ENCODE measurements around the gene PLA2G4E. TPM values are rescaled to one million over a fixed set of nuclear protein-coding genes. Genes with fewer than 3 reads are reported as not detected.

PLA2G4E gene
- total RNA-seq, 1 donor from 2014 or later: 1.5 TPM

GRCh38 chr15:42062284-42062806 is 41.5 kb upstream of the PLA2G4E start:
- intact Hi-C loops (cut with DNase I): no loop called here
- no peaks in the 10 kb centered on the region for H3K27me3 ChIP-seq
- no peaks in the 10 kb centered on the region for H3K9me3 ChIP-seq
- ATAC-seq: no peak
- H3K4me1 ChIP-seq: peaks cover 5% of the 10 kb centered on the region
- DNase-seq: no peak
- H3K27ac ChIP-seq: no peak overlapping the region
- no peaks in the 10 kb centered on the region for H3K36me3 ChIP-seq
- TF ChIP-seq CTCF (IDR thresholded peaks at IDR 0.05): no peak
- no peak overlapping the region for H3K4me3 ChIP-seq

- Histone ChIP-seq H3K36me3 (no peaks in the 10 kb centered on the region), H3K4me3 (no peak overlapping the region), H3K4me1 (peaks cover 13% of the 10 kb centered on the region), H3K27me3 (no peaks in the 10 kb centered on the region), H3K9me3 (no peaks in the 10 kb centered on the region), H3K27ac (no peak overlapping the region)
- ATAC-seq (no peak), DNase-seq (no peak)
- intact Hi-C loops (cut with DNase I): no loop called here
- no peak for TF ChIP-seq CTCF (IDR thresholded peaks at IDR 0.05)
These were observed 40.0 kb upstream of the PLA2G4E start for GRCh38 chr15:42060797-42061196.

- no peaks in the 10 kb centered on the region for H3K9me3 ChIP-seq
- H3K36me3 ChIP-seq: no peaks in the 10 kb centered on the region
- no peak overlapping the region for H3K4me3 ChIP-seq
- intact Hi-C loops (cut with DNase I): no loop called here
- no peak overlapping the region for H3K27ac ChIP-seq
- peaks cover 13% of the 10 kb centered on the region for H3K4me1 ChIP-seq
- H3K27me3 ChIP-seq: no peaks in the 10 kb centered on the region
- DNase-seq (no peak), ATAC-seq (no peak)
- no peak for TF ChIP-seq CTCF (IDR thresholded peaks at IDR 0.05)
These were observed 39.6 kb upstream of the PLA2G4E start for GRCh38 chr15:42060477-42060763.

GRCh38 chr15:42059661-42060476 is 39.0 kb upstream of the PLA2G4E start:
- DNase-seq: peak; percentile 72
- Histone ChIP-seq H3K4me1 (peaks cover 13% of the 10 kb centered on the region), H3K9me3 (no peaks in the 10 kb centered on the region), H3K4me3 (no peak overlapping the region), H3K27me3 (no peaks in the 10 kb centered on the region), H3K36me3 (no peaks in the 10 kb centered on the region), H3K27ac (no peak overlapping the region)
- TF ChIP-seq CTCF (IDR thresholded peaks at IDR 0.05): peak; percentile 92
- intact Hi-C loops (cut with DNase I): loop anchor here (5.0 kb wide), 1 partner anchor 68 kb away; no protein-coding TSS in a partner anchor
- ATAC-seq: peak; percentile 43

GRCh38 chr15:42058791-42059190 is 37.9 kb upstream of the PLA2G4E start:
- Histone ChIP-seq H3K9me3 (no peaks in the 10 kb centered on the region), H3K4me3 (no peak overlapping the region), H3K27ac (no peak overlapping the region), H3K27me3 (no peaks in the 10 kb centered on the region), H3K36me3 (no peaks in the 10 kb centered on the region), H3K4me1 (peaks cover 13% of the 10 kb centered on the region)
- intact Hi-C loops (cut with DNase I): loop anchor here (5.0 kb wide), 1 partner anchor 66 kb away; no protein-coding TSS in a partner anchor
- no peak for DNase-seq
- no peak for ATAC-seq
- no peak for TF ChIP-seq CTCF (IDR thresholded peaks at IDR 0.05)

Data from upper lobe of right lung (tissue), 1 donor.